Colonic mucosa (tissue), 4 donors: Measurements from ENCODE around the gene STIM1. TPM values are rescaled to one million over a fixed set of nuclear protein-coding genes. Genes with fewer than 3 reads are reported as not detected.

Experiments used
- DNase-seq: peaks from one replicate; pipeline ENCODE4 v3.0.0-alpha.2; 2020
- H3K27ac ChIP-seq: fragments of 200-600 bp; one replicate; pipeline ENCODE4 v1.8.0; 2021
- H3K27me3 ChIP-seq: fragments of 200-600 bp; one replicate; pipeline ENCODE4 v1.8.0; 2021
- H3K36me3 ChIP-seq: fragments of 200-600 bp; one replicate; pipeline ENCODE4 v1.8.0; 2021
- H3K4me1 ChIP-seq: fragments of 200-600 bp; one replicate; pipeline ENCODE4 v1.8.0; 2021; ENCODE audit warnings: mild to moderate bottlenecking
- H3K4me3 ChIP-seq: fragments of 200-600 bp; one replicate; pipeline ENCODE4 v1.8.0; 2021
- H3K9ac ChIP-seq, 2 donors: one replicate each; pipeline ENCODE4 v1.7.0; 2013; ENCODE audit warnings: control low read depth in 2 of 2, low read depth in 2 of 2, low read length in 2 of 2
- H3K9me3 ChIP-seq: fragments of 200-600 bp; one replicate; pipeline ENCODE4 v1.8.0; 2021
- CTCF ChIP-seq: fragments of 200-600 bp; IDR thresholded peaks from one replicate; pipeline ENCODE4 v1.8.0; 2022; ENCODE audit warnings: antibody characterized with exemption, mild to moderate bottlenecking
- intact Hi-C: fragments of 100-400 bp; cut with DNase I; formaldehyde crosslinking; loops from one replicate; pipeline ENCODE4 v1.14.1; 2022
- total RNA-seq, 2 donors: library from RNA; stranded (reverse); fragmentation: NEBNext Ultra II Directional in 1 of 2; extraction: Animal tissue kit (Norgen Biotek cat#: 25700) in 1 of 2; gene quantifications; one replicate each; pipeline ENCODE4 v1.2.1, GENCODE V29; 2021
- donor health status: healthy.
- donor health status: DM: no; HTN: no; CAD: no.
- donor health status: DM: no; HTN: no; CAD: no.

STIM1 gene
- total RNA-seq, 2 donors from 2014 or later: 39.1 to 56.8 TPM

- Histone ChIP-seq H3K9me3 (no peaks in the 10 kb centered on the region), H3K9ac (no peak overlapping the region), H3K4me3 (no peak overlapping the region), H3K4me1 (no peaks in the 10 kb centered on the region), H3K36me3 (no peaks in the 10 kb centered on the region), H3K27ac (no peak overlapping the region), H3K27me3 (no peaks in the 10 kb centered on the region)
- DNase-seq: no peak
- intact Hi-C loops: no loop called here
- TF ChIP-seq CTCF: no peak
Observed at GRCh38 chr11:3972431-3972830, 117.0 kb downstream of the STIM1 start.

GRCh38 chr11:3977078-3977477 lies 121.6 kb downstream of the STIM1 start:
- DNase-seq: no peak
- no peak overlapping the region for H3K4me3 ChIP-seq
- H3K9me3 ChIP-seq: no peaks in the 10 kb centered on the region
- H3K4me1 ChIP-seq: no peaks in the 10 kb centered on the region
- no peak for TF ChIP-seq CTCF
- no peak overlapping the region for H3K27ac ChIP-seq
- no peaks in the 10 kb centered on the region for H3K36me3 ChIP-seq
- H3K9ac ChIP-seq: no peak overlapping the region
- intact Hi-C loops: no loop called here
- H3K27me3 ChIP-seq: no peaks in the 10 kb centered on the region

- no peak for TF ChIP-seq CTCF
- no peak for DNase-seq
- Histone ChIP-seq H3K4me3 (no peak overlapping the region), H3K4me1 (no peaks in the 10 kb centered on the region), H3K27me3 (no peaks in the 10 kb centered on the region), H3K9ac (no peak overlapping the region), H3K9me3 (no peaks in the 10 kb centered on the region), H3K36me3 (no peaks in the 10 kb centered on the region), H3K27ac (no peak overlapping the region)
- intact Hi-C loops: no loop called here
Observed at GRCh38 chr11:3981084-3981633, 125.7 kb downstream of the STIM1 start.

- H3K9me3 ChIP-seq: no peaks in the 10 kb centered on the region
- H3K4me1 ChIP-seq: no peaks in the 10 kb centered on the region
- no peaks in the 10 kb centered on the region for H3K36me3 ChIP-seq
- intact Hi-C loops: no loop called here
- TF ChIP-seq CTCF: no peak
- H3K9ac ChIP-seq: no peak overlapping the region
- H3K4me3 ChIP-seq: no peak overlapping the region
- H3K27me3 ChIP-seq: no peaks in the 10 kb centered on the region
- H3K27ac ChIP-seq: no peak overlapping the region
- no peak for DNase-seq
Observed at GRCh38 chr11:3982431-3982830, 127.0 kb downstream of the STIM1 start.

- H3K27me3 ChIP-seq: no peaks in the 10 kb centered on the region
- no peaks in the 10 kb centered on the region for H3K4me1 ChIP-seq
- no peak for DNase-seq
- no peak overlapping the region for H3K4me3 ChIP-seq
- TF ChIP-seq CTCF: no peak
- no peaks in the 10 kb centered on the region for H3K36me3 ChIP-seq
- H3K9ac ChIP-seq: no peak overlapping the region
- intact Hi-C loops: no loop called here
- no peaks in the 10 kb centered on the region for H3K9me3 ChIP-seq
- H3K27ac ChIP-seq: no peak overlapping the region
Observed at GRCh38 chr11:3983101-3983500, 127.6 kb downstream of the STIM1 start.
